ENCODE measurements around the gene GALNT16.
"Not testable (repeated sequence)": the region's sequence is repeated elsewhere in the genome, so short reads cannot be mapped to it uniquely, and the experiment has no call there.

The GALNT16 gene

GRCh38 chr14:69259527-69260189, at the start of gene GALNT16:
TSS of gene GALNT16 (plus strand) at chr14:69260158. CDS start at chr14:69260291, 133 bp downstream.
- no peak for DNase-seq (ENCODE audit: low spot score)

- no peak for DNase-seq (ENCODE audit: low spot score)
These were observed 45.6 kb upstream of the GALNT16 start for GRCh38 chr14:69214393-69214792.

- DNase-seq (ENCODE audit: low spot score) = not testable (repeated sequence)
These were observed 42.3 kb upstream of the GALNT16 start for GRCh38 chr14:69217663-69218062.

GRCh38 chr14:69224946-69225345, 35.0 kb upstream of the GALNT16 start:
- no peak for DNase-seq (ENCODE audit: low spot score)

GRCh38 chr14:69226178-69226577, 33.8 kb upstream of the GALNT16 start:
- DNase-seq (ENCODE audit: low spot score) = no peak

GRCh38 chr14:69226736-69227135, 33.2 kb upstream of the GALNT16 start:
- no peak for DNase-seq (ENCODE audit: low spot score)

- no peak for DNase-seq (ENCODE audit: low spot score)
These were observed 28.5 kb upstream of the GALNT16 start for GRCh38 chr14:69231486-69231885.

- no peak for DNase-seq (ENCODE audit: low spot score)
These were observed 27.6 kb upstream of the GALNT16 start for GRCh38 chr14:69232388-69232787.

GRCh38 chr14:69234106-69234505, 25.9 kb upstream of the GALNT16 start:
- DNase-seq (ENCODE audit: low spot score) = no peak

- DNase-seq (ENCODE audit: low spot score) = no peak
These were observed 24.2 kb upstream of the GALNT16 start for GRCh38 chr14:69235708-69236107.

- DNase-seq (ENCODE audit: low spot score) = no peak
These were observed 22.8 kb upstream of the GALNT16 start for GRCh38 chr14:69237142-69237541.

- no peak for DNase-seq (ENCODE audit: low spot score)
These were observed 22.4 kb upstream of the GALNT16 start for GRCh38 chr14:69237584-69237983.

- no peak for DNase-seq (ENCODE audit: low spot score)
These were observed 21.1 kb upstream of the GALNT16 start for GRCh38 chr14:69238883-69239282.

GRCh38 chr14:69240527-69241173, 19.3 kb upstream of the GALNT16 start:
- DNase-seq (ENCODE audit: low spot score) = no peak

GRCh38 chr14:69241577-69241976, 18.4 kb upstream of the GALNT16 start:
- DNase-seq (ENCODE audit: low spot score) = no peak

GRCh38 chr14:69242311-69243224, 17.4 kb upstream of the GALNT16 start:
- DNase-seq (ENCODE audit: low spot score) = peak; percentile 63

GRCh38 chr14:69244946-69245345, 15.0 kb upstream of the GALNT16 start:
- DNase-seq (ENCODE audit: low spot score) = no peak

- no peak for DNase-seq (ENCODE audit: low spot score)
These were observed 13.6 kb upstream of the GALNT16 start for GRCh38 chr14:69246331-69246730.

- DNase-seq (ENCODE audit: low spot score) = no peak
These were observed 12.1 kb upstream of the GALNT16 start for GRCh38 chr14:69247676-69248440.

GRCh38 chr14:69249603-69250002, 10.4 kb upstream of the GALNT16 start:
- DNase-seq (ENCODE audit: low spot score) = no peak

- DNase-seq (ENCODE audit: low spot score) = no peak
These were observed 7.1 kb upstream of the GALNT16 start for GRCh38 chr14:69252851-69253250.

GRCh38 chr14:69259168-69259526, 811 bp upstream of the GALNT16 start:
- no peak for DNase-seq (ENCODE audit: low spot score)
